H9 (cell line): ENCODE results near the gene MXRA7. TPM values are rescaled to one million over a fixed set of nuclear protein-coding genes. Genes with fewer than 3 reads are reported as not detected.

Source experiments
- DNase-seq: peaks from one replicate; pipeline ENCODE4 v3.0.0-alpha.2; 2017
- H2AFZ ChIP-seq: one replicate; pipeline ENCODE4 v1.6.1; 2013; ENCODE audit warnings: mild to moderate bottlenecking, low read length, control low read depth, moderate library complexity
- H2AK5ac ChIP-seq: 2 replicates; pipeline ENCODE4 v1.6.1; 2013; ENCODE audit warnings: low read length, control low read depth, mixed read lengths; ENCODE audit not compliant: insufficient read length
- H2BK120ac ChIP-seq: one replicate; pipeline ENCODE4 v1.6.1; 2013; ENCODE audit warnings: low read depth, mild to moderate bottlenecking, low read length, control low read depth, inconsistent platforms; ENCODE audit not compliant: poor library complexity, severe bottlenecking
- H2BK12ac ChIP-seq: 2 replicates; pipeline ENCODE4 v1.6.1; 2013; ENCODE audit warnings: low read length, control low read depth, mixed read lengths, low read depth; ENCODE audit not compliant: insufficient read length
- H2BK15ac ChIP-seq: 2 replicates; pipeline ENCODE4 v1.6.1; 2013; ENCODE audit warnings: low read depth, low read length, control low read depth
- H2BK20ac ChIP-seq: one replicate; pipeline ENCODE4 v1.6.1; 2013; ENCODE audit warnings: low read depth, mild to moderate bottlenecking, low read length, control low read depth, inconsistent platforms; ENCODE audit not compliant: poor library complexity, severe bottlenecking
- H2BK5ac ChIP-seq: 2 replicates; pipeline ENCODE4 v1.6.1; 2013; ENCODE audit warnings: low read length, control low read depth, mixed read lengths; ENCODE audit not compliant: insufficient read length
- H3K14ac ChIP-seq: 2 replicates; pipeline ENCODE4 v1.6.1; 2013; ENCODE audit warnings: low read length, control low read depth; ENCODE audit not compliant: insufficient read depth
- H3K18ac ChIP-seq: 2 replicates; pipeline ENCODE4 v1.6.1; 2013; ENCODE audit warnings: low read depth, mild to moderate bottlenecking, mixed read lengths, low read length, control low read depth; ENCODE audit not compliant: insufficient read length
- H3K23ac ChIP-seq: 2 replicates; pipeline ENCODE4 v1.6.1; 2013; ENCODE audit warnings: low read length, control low read depth, mixed read lengths, low read depth; ENCODE audit not compliant: insufficient read length
- H3K23me2 ChIP-seq: 2 replicates; pipeline ENCODE4 v1.6.1; 2013; ENCODE audit warnings: low read depth, mild to moderate bottlenecking, mixed read lengths, low read length, control low read depth; ENCODE audit not compliant: insufficient read length, poor library complexity, severe bottlenecking
- H3K27ac ChIP-seq: 2 replicates; pipeline ENCODE4 v1.5.1; 2013; ENCODE audit warnings: low read length, control low read depth, mixed read lengths, low read depth; ENCODE audit not compliant: insufficient read length
- H3K27me3 ChIP-seq: 2 replicates; pipeline ENCODE4 v1.6.1; 2013; ENCODE audit warnings: low read length, control low read depth, inconsistent platforms; ENCODE audit not compliant: insufficient read depth
- H3K4ac ChIP-seq: 2 replicates; pipeline ENCODE4 v1.6.1; 2013; ENCODE audit warnings: low read depth, mild to moderate bottlenecking, control low read depth, inconsistent platforms, low read length, moderate library complexity
- H3K4me1 ChIP-seq: 2 replicates; pipeline ENCODE4 v1.6.1; 2013; ENCODE audit warnings: low read length, control low read depth, inconsistent platforms; ENCODE audit not compliant: insufficient read depth
- H3K4me2 ChIP-seq: 2 replicates; pipeline ENCODE4 v1.6.1; 2013; ENCODE audit warnings: low read length, control low read depth, mixed read lengths; ENCODE audit not compliant: insufficient read length, insufficient read depth
- H3K56ac ChIP-seq: 2 replicates; pipeline ENCODE4 v1.6.1; 2013; ENCODE audit warnings: low read depth, mild to moderate bottlenecking, mixed read lengths, low read length, control low read depth; ENCODE audit not compliant: insufficient read length
- H3K79me1 ChIP-seq: 2 replicates; pipeline ENCODE4 v1.6.1; 2013; ENCODE audit warnings: low read depth, mild to moderate bottlenecking, moderate library complexity, low read length, control low read depth, inconsistent platforms; ENCODE audit not compliant: insufficient read depth, poor library complexity, severe bottlenecking
- H3K79me2 ChIP-seq: 2 replicates; pipeline ENCODE4 v1.6.1; 2013; ENCODE audit warnings: low read length, control low read depth, inconsistent platforms; ENCODE audit not compliant: insufficient read depth
- H3K9ac ChIP-seq: 2 replicates; pipeline ENCODE4 v1.6.1; 2013; ENCODE audit warnings: low read length, control low read depth, mixed read lengths; ENCODE audit not compliant: insufficient read length; ENCODE audit errors: extremely low read depth
- H3K9me3 ChIP-seq: one replicate; pipeline ENCODE4 v1.6.1; 2013; ENCODE audit warnings: low read depth, low read length, inconsistent platforms; ENCODE audit not compliant: control insufficient read depth
- H3T11ph ChIP-seq: one replicate; pipeline ENCODE4 v1.6.1; 2013; ENCODE audit warnings: mild to moderate bottlenecking, low read length, control low read depth, inconsistent platforms
- H4K20me1 ChIP-seq: one replicate; pipeline ENCODE4 v1.6.1; 2013; ENCODE audit not compliant: control insufficient read depth, insufficient read length, insufficient read depth
- H4K5ac ChIP-seq: 2 replicates; pipeline ENCODE4 v1.6.1; 2013; ENCODE audit warnings: low read depth, mild to moderate bottlenecking, mixed read lengths, low read length, control low read depth; ENCODE audit not compliant: insufficient read length
- H4K8ac ChIP-seq: replicated peaks from 2 replicates; pipeline ENCODE4 v1.6.1; 2013; ENCODE audit warnings: low read length, control low read depth, mixed read lengths, low read depth; ENCODE audit not compliant: insufficient read length
- H4K91ac ChIP-seq: 2 replicates; pipeline ENCODE4 v1.6.1; 2013; ENCODE audit warnings: low read depth, mild to moderate bottlenecking, moderate library complexity, mixed read lengths, low read length, control low read depth; ENCODE audit not compliant: insufficient read length
- H3K27ac Mint-ChIP-seq, 3 experiments: 2 replicates in 2 of 3; 3 replicates in 1 of 3; pipeline ENCODE4 v1.8.0; 2020 to 2021; ENCODE audit warnings: mixed read lengths in 3 of 3, mild to moderate bottlenecking in 1 of 3, moderate library complexity in 1 of 3
- H3K27me3 Mint-ChIP-seq: 2 replicates; pipeline ENCODE4 v1.8.0; 2021; ENCODE audit warnings: low read depth, mild to moderate bottlenecking, moderate library complexity, mixed read lengths
- H3K36me3 Mint-ChIP-seq, 3 experiments: 2 replicates in 2 of 3; 3 replicates in 1 of 3; pipeline ENCODE4 v1.8.0; 2020 to 2021; ENCODE audit warnings: low read depth in 3 of 3, mixed read lengths in 3 of 3; ENCODE audit not compliant: insufficient read depth in 1 of 3
- H3K4me1 Mint-ChIP-seq, 2 experiments: 2 replicates each; pipeline ENCODE4 v1.8.0; 2020; ENCODE audit warnings: mixed read lengths in 2 of 2
- H3K4me3 Mint-ChIP-seq, 2 experiments: 2 replicates in 1 of 2; 3 replicates in 1 of 2; pipeline ENCODE4 v1.8.0; 2020 to 2021; ENCODE audit warnings: mild to moderate bottlenecking in 2 of 2, mixed read lengths in 2 of 2, moderate library complexity in 1 of 2
- H3K9me3 Mint-ChIP-seq, 2 experiments: 2 replicates in 1 of 2; 3 replicates in 1 of 2; pipeline ENCODE4 v1.8.0; 2020; ENCODE audit warnings: mild to moderate bottlenecking in 2 of 2, mixed read lengths in 2 of 2, moderate library complexity in 1 of 2
- WGBS: extraction: QIAGEN DNeasy Blood & Tissue Kit; methylation state at CpG from one replicate; pipeline ENCODE4 v1.1.7; 2013; ENCODE audit warnings: missing lambda C conversion rate, low lambda C conversion rate, mixed read lengths; ENCODE audit not compliant: insufficient read length; ENCODE audit errors: extremely low coverage; 5-methylcytosine and 5-hydroxymethylcytosine counted together
- total RNA-seq: library from RNA; stranded (reverse); gene quantifications from 2 replicates; pipeline ENCODE4 v1.2.1, GENCODE V29; 2021
- TF ChIP-seq, protein P1 (sequence below): fragments of 200-600 bp; sonication (generic); conservative IDR thresholded peaks from 3 replicates; pipeline ENCODE4 v1.8.0; 2021; ENCODE audit warnings: antibody characterized with exemption, mild to moderate bottlenecking

MXRA7 gene
- total RNA-seq, 1 experiment from 2014 or later, result 28.2 TPM

DNA sequence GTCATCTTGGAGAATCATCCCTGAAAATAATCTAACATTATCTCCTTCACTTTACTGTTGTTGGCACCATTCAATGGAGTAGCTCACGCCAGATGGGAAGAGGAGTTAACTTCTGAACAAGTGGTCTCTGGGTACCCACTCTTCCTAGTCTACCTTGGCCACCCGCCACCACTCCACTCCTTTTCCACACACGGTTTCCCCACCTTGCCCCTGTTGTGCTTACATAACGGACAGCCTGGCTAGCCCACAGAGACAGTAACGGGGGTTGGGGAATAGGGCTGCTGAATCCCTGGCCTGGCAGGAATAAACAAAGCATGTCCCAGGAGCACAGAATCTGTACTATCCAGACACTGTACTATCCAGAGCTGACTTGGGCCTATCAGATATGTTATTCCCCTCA, 3.6 kb upstream of the MXRA7 start:
- Histone ChIP-seq H3K4me2 (no peak overlapping the region), H3T11ph (no peak overlapping the region), H2AK5ac (no peak overlapping the region), H3K4ac (no peak overlapping the region), H2BK12ac (no peak overlapping the region), H3K79me1 (no peaks in the 10 kb centered on the region), H3K4me1 (no peaks in the 10 kb centered on the region), H4K8ac (no peak overlapping the region), H4K91ac (no peak overlapping the region), H2BK5ac (no peak overlapping the region), H3K9me3 (no peaks in the 10 kb centered on the region), H3K56ac (no peak overlapping the region), H2BK120ac (no peak overlapping the region), H3K18ac (no peak overlapping the region), H3K27ac (no peak overlapping the region), H3K23me2 (peaks cover 4% of the 10 kb centered on the region), H3K23ac (no peak overlapping the region), H2BK15ac (no peak overlapping the region), H3K14ac (no peak overlapping the region), H2BK20ac (no peak overlapping the region), H4K20me1 (no peaks in the 10 kb centered on the region), H2AFZ (no peak overlapping the region), H4K5ac (no peak overlapping the region), H3K27me3 (no peaks in the 10 kb centered on the region; the same call in 1 of the 2 replicates), H3K9ac (no peak overlapping the region), H3K79me2 (no peaks in the 10 kb centered on the region)
- Mint-ChIP-seq H3K36me3 (peaks cover 10 to 38% (median 37%) of the 10 kb centered on the region in 3 experiments; a peak in 6 of 7 replicates), H3K4me3 (no peak overlapping the region), H3K27ac (no peak overlapping the region; a peak in 1 of 7 replicates), H3K9me3 (no peaks in the 10 kb centered on the region), H3K27me3 (peaks cover 8% of the 10 kb centered on the region), H3K4me1 (peaks cover 15 to 18% of the 10 kb centered on the region in 2 experiments)
- no peak for DNase-seq
- WGBS, result no CpG with 5 or more reads among the region's 5 CpGs
- TF ChIP-seq, protein P1, sequence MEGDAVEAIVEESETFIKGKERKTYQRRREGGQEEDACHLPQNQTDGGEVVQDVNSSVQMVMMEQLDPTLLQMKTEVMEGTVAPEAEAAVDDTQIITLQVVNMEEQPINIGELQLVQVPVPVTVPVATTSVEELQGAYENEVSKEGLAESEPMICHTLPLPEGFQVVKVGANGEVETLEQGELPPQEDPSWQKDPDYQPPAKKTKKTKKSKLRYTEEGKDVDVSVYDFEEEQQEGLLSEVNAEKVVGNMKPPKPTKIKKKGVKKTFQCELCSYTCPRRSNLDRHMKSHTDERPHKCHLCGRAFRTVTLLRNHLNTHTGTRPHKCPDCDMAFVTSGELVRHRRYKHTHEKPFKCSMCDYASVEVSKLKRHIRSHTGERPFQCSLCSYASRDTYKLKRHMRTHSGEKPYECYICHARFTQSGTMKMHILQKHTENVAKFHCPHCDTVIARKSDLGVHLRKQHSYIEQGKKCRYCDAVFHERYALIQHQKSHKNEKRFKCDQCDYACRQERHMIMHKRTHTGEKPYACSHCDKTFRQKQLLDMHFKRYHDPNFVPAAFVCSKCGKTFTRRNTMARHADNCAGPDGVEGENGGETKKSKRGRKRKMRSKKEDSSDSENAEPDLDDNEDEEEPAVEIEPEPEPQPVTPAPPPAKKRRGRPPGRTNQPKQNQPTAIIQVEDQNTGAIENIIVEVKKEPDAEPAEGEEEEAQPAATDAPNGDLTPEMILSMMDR, result no peak
